CD8-positive, alpha-beta memory T cell (primary cell): ENCODE results near the gene LEPROT. TPM values are rescaled to one million over a fixed set of nuclear protein-coding genes. Genes with fewer than 3 reads are reported as not detected.

Experiments used
- CTCF ChIA-PET: fragments of 350-600 bp; sonication (Branson Sonifier 250); formaldehyde crosslinking; loops from one replicate; lab custom pipeline; 2021; ENCODE audit warnings: antibody characterized with exemption; lab: Charles Lee
- POLR2A ChIA-PET: fragments of 350-600 bp; sonication (Branson Sonifier 250); formaldehyde crosslinking; loops from one replicate; lab custom pipeline; 2021; ENCODE audit warnings: antibody characterized with exemption; lab: Charles Lee
- DNase-seq, 5 donors: peaks; one replicate each; pipeline versions ENCODE4 v3.0.0 to v3.0.0-alpha.2; 2020 to 2022; ENCODE audit warnings: mixed read lengths in 1 of 5
- H3K27ac ChIP-seq: one replicate; pipeline ENCODE4 v1.7.0; 2013; ENCODE audit warnings: low read depth, mild to moderate bottlenecking, low read length, moderate library complexity
- H3K27me3 ChIP-seq: 2 replicates; pipeline ENCODE4 v1.7.0; 2013; ENCODE audit warnings: low read length, mild to moderate bottlenecking; ENCODE audit not compliant: insufficient read depth, poor library complexity, severe bottlenecking
- H3K36me3 ChIP-seq: 2 replicates; pipeline ENCODE4 v1.7.0; 2013; ENCODE audit warnings: mild to moderate bottlenecking, low read length, moderate library complexity; ENCODE audit not compliant: insufficient read depth
- H3K4me1 ChIP-seq: 2 replicates; pipeline ENCODE4 v1.7.0; 2013; ENCODE audit warnings: mild to moderate bottlenecking, low read length, moderate library complexity; ENCODE audit not compliant: insufficient read depth
- H3K4me3 ChIP-seq: 2 replicates; pipeline ENCODE4 v1.7.0; 2013; ENCODE audit warnings: mild to moderate bottlenecking, low read length
- H3K9me3 ChIP-seq: 2 replicates; pipeline ENCODE4 v1.7.0; 2013; ENCODE audit warnings: mild to moderate bottlenecking, low read length
- H3K27ac Mint-ChIP-seq, 8 donors: one replicate each; pipeline ENCODE4 v1.8.0; 2020 to 2021; ENCODE audit warnings: mixed read lengths in 8 of 8, mild to moderate bottlenecking in 6 of 8, inconsistent platforms in 3 of 8, moderate library complexity in 3 of 8
- H3K27me3 Mint-ChIP-seq, 2 donors: one replicate each; pipeline ENCODE4 v1.8.0; 2020 to 2021; ENCODE audit warnings: mixed read lengths in 2 of 2, mild to moderate bottlenecking in 1 of 2, moderate library complexity in 1 of 2
- H3K36me3 Mint-ChIP-seq, 3 donors: one replicate each; pipeline ENCODE4 v1.8.0; 2020 to 2021; ENCODE audit warnings: mixed read lengths in 3 of 3, inconsistent platforms in 1 of 3, mild to moderate bottlenecking in 1 of 3
- H3K4me1 Mint-ChIP-seq, 3 donors: one replicate each; pipeline ENCODE4 v1.8.0; 2020 to 2021; ENCODE audit warnings: mixed read lengths in 3 of 3, inconsistent platforms in 1 of 3, mild to moderate bottlenecking in 1 of 3
- H3K4me3 Mint-ChIP-seq, 7 donors: one replicate each; pipeline ENCODE4 v1.8.0; 2020 to 2021; ENCODE audit warnings: mixed read lengths in 7 of 7, mild to moderate bottlenecking in 6 of 7, moderate library complexity in 4 of 7, inconsistent platforms in 2 of 7
- H3K9me3 Mint-ChIP-seq, 5 donors: one replicate each; pipeline ENCODE4 v1.8.0; 2020 to 2022; ENCODE audit warnings: mixed read lengths in 5 of 5, mild to moderate bottlenecking in 3 of 5, moderate library complexity in 2 of 5, inconsistent platforms in 1 of 5
- polyA plus RNA-seq: library from polyadenylated mRNA; unstranded; fragments of 300-500 nt; fragmentation: Illumina TruSeq; gene quantifications from one replicate; pipeline ENCODE4 v1.2.3, GENCODE V29; 2021
- total RNA-seq, 2 experiments: library from RNA; stranded (reverse); gene quantifications; one replicate each; pipeline ENCODE4 v1.2.3, GENCODE V29; 2021

The LEPROT gene
- total and polyA plus RNA-seq, 3 experiments from 2014 or later = 16.4 to 21.6 (median 18.1) TPM

DNA sequence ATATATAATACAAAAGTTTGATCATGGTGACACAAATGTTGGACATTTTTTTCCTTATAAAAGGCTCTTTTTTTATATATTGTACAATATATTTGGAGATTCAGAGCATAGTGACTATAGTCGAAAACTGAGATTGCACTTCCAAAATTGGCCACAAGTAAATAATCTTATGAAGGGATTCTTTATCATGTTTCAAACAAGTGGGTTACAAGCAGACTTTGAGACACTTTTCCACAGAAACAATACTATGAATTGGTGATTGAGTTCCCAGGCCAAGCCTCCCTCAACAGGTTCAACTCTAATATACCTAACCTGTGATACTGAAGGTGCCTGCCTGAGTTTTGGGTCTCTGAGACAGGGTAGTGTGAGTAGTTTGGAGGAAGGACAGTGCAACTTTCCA is 13.8 kb downstream of the LEPROT start:
- Mint-ChIP-seq H3K9me3 (no peaks in the 10 kb centered on the region), H3K27me3 (no peaks in the 10 kb centered on the region), H3K27ac (no peak overlapping the region), H3K4me3 (no peak overlapping the region), H3K36me3 (peaks cover 0 to 41% (median 9%) of the 10 kb centered on the region in 3 donors), H3K4me1 (peaks cover 0 to 6% (median 2%) of the 10 kb centered on the region in 3 donors)
- H3K4me3 ChIP-seq = no peak overlapping the region
- no peaks in the 10 kb centered on the region for H3K36me3 ChIP-seq
- no peak overlapping the region for H3K27ac ChIP-seq
- ChIA-PET POLR2A (no interaction called here), CTCF (no interaction called here)
- DNase-seq = no peak
- H3K9me3 ChIP-seq = no peaks in the 10 kb centered on the region
- H3K27me3 ChIP-seq = no peaks in the 10 kb centered on the region
- no peaks in the 10 kb centered on the region for H3K4me1 ChIP-seq

- Mint-ChIP-seq H3K9me3 (no peaks in the 10 kb centered on the region), H3K4me1 (peaks cover 0 to 6% (median 2%) of the 10 kb centered on the region in 3 donors)
- CTCF ChIA-PET = no interaction called here
Observed at GRCh38 chr1:65434760-65435159, 14.3 kb downstream of the LEPROT start.

GRCh38 chr1:65435987-65436386 is 15.5 kb downstream of the LEPROT start:
- ChIA-PET POLR2A (no interaction called here), CTCF (interaction anchor here (1.1 kb wide), 1 partner anchor 23 kb away, joined by 3 read pairs; no protein-coding TSS in a partner anchor)
- H3K4me1 Mint-ChIP-seq = peaks cover 0 to 3% (median 2%) of the 10 kb centered on the region in 3 donors
- Histone ChIP-seq H3K27me3 (no peaks in the 10 kb centered on the region), H3K36me3 (no peaks in the 10 kb centered on the region), H3K9me3 (no peaks in the 10 kb centered on the region), H3K27ac (no peak overlapping the region), H3K4me3 (no peak overlapping the region), H3K4me1 (no peaks in the 10 kb centered on the region)
- H3K36me3 Mint-ChIP-seq = peaks cover under 1 to 31% (median 4%) of the 10 kb centered on the region in 3 donors
- DNase-seq = no peak
- no peaks in the 10 kb centered on the region for H3K27me3 Mint-ChIP-seq
- H3K4me3 Mint-ChIP-seq = no peak overlapping the region
- no peaks in the 10 kb centered on the region for H3K9me3 Mint-ChIP-seq
- no peak overlapping the region for H3K27ac Mint-ChIP-seq

More at GRCh38 chr1:65434760-65435159, 14.3 kb downstream of the LEPROT start:
- no peak for DNase-seq
- Histone ChIP-seq H3K36me3 (no peaks in the 10 kb centered on the region), H3K27me3 (no peaks in the 10 kb centered on the region), H3K4me1 (no peaks in the 10 kb centered on the region), H3K27ac (no peak overlapping the region), H3K4me3 (no peak overlapping the region), H3K9me3 (no peaks in the 10 kb centered on the region)
- no peaks in the 10 kb centered on the region for H3K27me3 Mint-ChIP-seq
- H3K36me3 Mint-ChIP-seq = peaks cover 0 to 39% (median 7%) of the 10 kb centered on the region in 3 donors
- POLR2A ChIA-PET = no interaction called here
- no peak overlapping the region for H3K4me3 Mint-ChIP-seq
- peak overlapping the region in 1 of 8 donors; percentile 28 for H3K27ac Mint-ChIP-seq

DNA sequence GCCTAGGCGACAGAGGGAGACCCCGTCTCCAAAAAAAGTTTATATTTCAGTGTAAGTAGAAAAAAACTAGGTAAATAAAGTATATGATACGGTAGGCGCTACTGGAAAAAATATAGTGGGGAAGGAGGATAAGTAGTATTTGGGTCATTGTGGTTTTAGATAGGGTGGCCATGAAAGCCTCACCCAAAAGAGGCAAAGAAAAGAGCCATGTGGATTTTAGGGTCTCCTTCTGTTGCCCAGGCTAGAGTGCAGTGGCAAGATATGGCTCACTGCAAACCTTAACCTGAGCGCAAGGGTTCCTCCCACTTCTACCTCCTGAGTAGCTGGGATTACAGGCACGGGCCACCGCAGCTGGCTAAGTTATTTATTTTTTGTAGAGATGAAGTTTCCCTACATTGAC is 17.1 kb downstream of the LEPROT start:
- Mint-ChIP-seq H3K4me1 (no peaks in the 10 kb centered on the region), H3K4me3 (no peak overlapping the region), H3K36me3 (peaks cover 4 to 19% (median 4%) of the 10 kb centered on the region in 3 donors), H3K27me3 (no peaks in the 10 kb centered on the region), H3K27ac (peak overlapping the region in 1 of 8 donors; percentile 38), H3K9me3 (peaks cover 0 to 2% (median 0%) of the 10 kb centered on the region in 5 donors)
- Histone ChIP-seq H3K27ac (no peak overlapping the region), H3K4me1 (no peaks in the 10 kb centered on the region), H3K9me3 (no peaks in the 10 kb centered on the region), H3K36me3 (no peaks in the 10 kb centered on the region), H3K4me3 (no peak overlapping the region), H3K27me3 (no peaks in the 10 kb centered on the region)
- CTCF ChIA-PET = no interaction called here
- no peak for DNase-seq
- POLR2A ChIA-PET = no interaction called here

DNA sequence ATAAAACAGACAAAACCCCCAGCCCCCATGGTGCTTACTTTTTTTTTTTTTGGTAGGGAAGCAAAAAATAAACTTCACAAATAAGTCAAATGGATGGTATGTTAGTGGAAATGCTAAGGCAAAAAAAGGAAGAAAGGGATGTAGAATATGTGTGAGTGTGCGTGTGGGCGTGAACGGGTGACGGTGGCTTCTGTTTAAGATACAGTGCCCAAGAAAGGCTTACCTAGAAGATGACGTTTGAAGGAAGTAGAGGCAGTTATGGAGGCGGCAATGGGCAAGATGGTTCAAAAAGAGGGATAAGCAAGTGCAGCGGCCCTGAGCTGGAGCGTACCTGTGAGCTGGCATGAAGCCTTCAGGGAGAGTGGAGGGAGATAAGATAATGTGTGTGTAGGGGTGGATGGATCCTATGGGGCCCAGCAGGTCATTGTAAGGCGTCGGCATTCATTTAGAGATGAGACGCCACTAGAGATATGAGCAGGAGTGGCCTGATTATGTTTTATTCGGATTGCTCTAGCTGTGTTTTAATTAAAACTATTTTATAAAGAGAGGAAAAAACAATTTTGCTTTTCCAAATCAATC is 19.9 kb downstream of the LEPROT start:
- no peak overlapping the region for H3K27ac ChIP-seq
- no peak overlapping the region for H3K4me3 Mint-ChIP-seq
- CTCF ChIA-PET = no interaction called here
- no peaks in the 10 kb centered on the region for H3K27me3 ChIP-seq
- no peaks in the 10 kb centered on the region for H3K4me1 Mint-ChIP-seq
- peaks cover 2 to 5% (median 4%) of the 10 kb centered on the region in 3 donors for H3K36me3 Mint-ChIP-seq
- H3K4me3 ChIP-seq = no peak overlapping the region
- H3K27me3 Mint-ChIP-seq = no peaks in the 10 kb centered on the region
- H3K4me1 ChIP-seq = no peaks in the 10 kb centered on the region
- DNase-seq = no peak
- peak overlapping the region in 1 of 8 donors; percentile 10 for H3K27ac Mint-ChIP-seq
- H3K9me3 Mint-ChIP-seq = peaks cover 0 to 2% (median 0%) of the 10 kb centered on the region in 5 donors
- POLR2A ChIA-PET = no interaction called here
- no peaks in the 10 kb centered on the region for H3K36me3 ChIP-seq
- H3K9me3 ChIP-seq = no peaks in the 10 kb centered on the region

GRCh38 chr1:65440915-65441314 is 20.4 kb downstream of the LEPROT start:
- Histone ChIP-seq H3K27me3 (no peaks in the 10 kb centered on the region), H3K4me1 (no peaks in the 10 kb centered on the region), H3K4me3 (no peak overlapping the region), H3K27ac (no peak overlapping the region), H3K36me3 (no peaks in the 10 kb centered on the region), H3K9me3 (no peaks in the 10 kb centered on the region)
- Mint-ChIP-seq H3K4me1 (no peaks in the 10 kb centered on the region), H3K4me3 (no peak overlapping the region), H3K27ac (no peak overlapping the region), H3K36me3 (peaks cover 2 to 5% (median 4%) of the 10 kb centered on the region in 3 donors), H3K9me3 (peaks cover 0 to 2% (median 0%) of the 10 kb centered on the region in 5 donors), H3K27me3 (no peaks in the 10 kb centered on the region)
- no peak for DNase-seq
- CTCF ChIA-PET = no interaction called here
- POLR2A ChIA-PET = no interaction called here

- no peak overlapping the region for H3K27ac ChIP-seq
- CTCF ChIA-PET = no interaction called here
- POLR2A ChIA-PET = no interaction called here
- peaks cover 0 to 2% (median 0%) of the 10 kb centered on the region in 5 donors for H3K9me3 Mint-ChIP-seq
- H3K4me3 ChIP-seq = no peak overlapping the region
- no peaks in the 10 kb centered on the region for H3K27me3 Mint-ChIP-seq
- no peaks in the 10 kb centered on the region for H3K4me1 Mint-ChIP-seq
- H3K27ac Mint-ChIP-seq = no peak overlapping the region
- no peaks in the 10 kb centered on the region for H3K4me1 ChIP-seq
- no peak for DNase-seq
- H3K36me3 ChIP-seq = no peaks in the 10 kb centered on the region
- H3K36me3 Mint-ChIP-seq = peaks cover 0 to 4% (median 2%) of the 10 kb centered on the region in 3 donors
- H3K9me3 ChIP-seq = no peaks in the 10 kb centered on the region
- H3K4me3 Mint-ChIP-seq = no peak overlapping the region
- H3K27me3 ChIP-seq = no peaks in the 10 kb centered on the region
Observed at GRCh38 chr1:65441464-65441863, 21.0 kb downstream of the LEPROT start.

GRCh38 chr1:65442442-65442841 is 22.0 kb downstream of the LEPROT start:
- no peak for DNase-seq
- Mint-ChIP-seq H3K27me3 (no peaks in the 10 kb centered on the region), H3K4me1 (no peaks in the 10 kb centered on the region), H3K9me3 (peaks cover 0 to 2% (median 0%) of the 10 kb centered on the region in 5 donors), H3K36me3 (peaks cover 0 to 4% (median 0%) of the 10 kb centered on the region in 3 donors), H3K27ac (no peak overlapping the region), H3K4me3 (no peak overlapping the region)
- H3K27me3 ChIP-seq = no peaks in the 10 kb centered on the region
- no peak overlapping the region for H3K4me3 ChIP-seq
- CTCF ChIA-PET = no interaction called here
- no peaks in the 10 kb centered on the region for H3K9me3 ChIP-seq
- POLR2A ChIA-PET = no interaction called here
- H3K36me3 ChIP-seq = no peaks in the 10 kb centered on the region
- no peak overlapping the region for H3K27ac ChIP-seq
- H3K4me1 ChIP-seq = no peaks in the 10 kb centered on the region
